WI38 (cell line): Measurements from ENCODE around the gene KCNMB1.

Experiments used
- H3K4me3 ChIP-seq: 2 replicates; pipeline ENCODE4 v1.5.1; 2011; ENCODE audit warnings: low read depth, mild to moderate bottlenecking, control low read depth, low read length
- CTCF ChIP-seq: IDR thresholded peaks from 2 replicates; pipeline ENCODE4 v1.5.1; 2012; ENCODE audit warnings: low read depth, mild to moderate bottlenecking, control low read depth, low read length

KCNMB1 gene

GRCh38 chr5:170425731-170426130, 36.6 kb upstream of the KCNMB1 start:
- TF ChIP-seq CTCF = no peak

GRCh38 chr5:170424629-170425028, 35.5 kb upstream of the KCNMB1 start:
- H3K4me3 ChIP-seq = no peak overlapping the region
- TF ChIP-seq CTCF = no peak

More at GRCh38 chr5:170425731-170426130, 36.6 kb upstream of the KCNMB1 start:
- H3K4me3 ChIP-seq = no peak overlapping the region

GRCh38 chr5:170423692-170424091, 34.5 kb upstream of the KCNMB1 start:
- H3K4me3 ChIP-seq = no peak overlapping the region
- no peak for TF ChIP-seq CTCF

- H3K4me3 ChIP-seq = no peak overlapping the region
- no peak for TF ChIP-seq CTCF
These were observed 32.7 kb upstream of the KCNMB1 start for GRCh38 chr5:170421826-170422225.

- H3K4me3 ChIP-seq = no peak overlapping the region
- peak; percentile 54 for TF ChIP-seq CTCF
These were observed 31.7 kb upstream of the KCNMB1 start for GRCh38 chr5:170420806-170421412.

- no peak overlapping the region for H3K4me3 ChIP-seq
- TF ChIP-seq CTCF = no peak
These were observed 30.5 kb upstream of the KCNMB1 start for GRCh38 chr5:170419643-170420042.

- TF ChIP-seq CTCF = no peak
- no peak overlapping the region for H3K4me3 ChIP-seq
These were observed 29.6 kb upstream of the KCNMB1 start for GRCh38 chr5:170418736-170419135.
